Motor neuron (in vitro differentiated cells): ENCODE data around the gene PNPLA6. TPM values are rescaled to one million over a fixed set of nuclear protein-coding genes. Genes with fewer than 3 reads are reported as not detected.

Source experiments
- ATAC-seq, 8 experiments: fragments of 200-7000 bp; cut with Tn5 transposase; replicated peaks in 6 of 8; 2 replicates each; pipeline ENCODE4 v1.8.0; 2021; ENCODE audit warnings: mild to moderate bottlenecking in 8 of 8, moderate library complexity in 8 of 8
- H3K27ac ChIP-seq, 2 donors: fragments of 250-450 bp; sonication (Bioruptor Pico); 2 replicates each; pipeline ENCODE4 v1.9.0; 2021; ENCODE audit warnings: antibody characterized with exemption in 2 of 2, mild to moderate bottlenecking in 2 of 2, moderate library complexity in 1 of 2
- H3K4me1 ChIP-seq, 2 donors: fragments of 250-450 bp; sonication (Bioruptor Pico); replicated peaks in 1 of 2; 2 replicates each; pipeline ENCODE4 v1.6.1; 2021; ENCODE audit warnings: antibody characterized with exemption in 2 of 2, mild to moderate bottlenecking in 2 of 2, moderate library complexity in 1 of 2
- H3K4me3 ChIP-seq, 5 donors: fragments of 250-450 bp; sonication (Bioruptor Pico); 2 replicates each; pipeline ENCODE4 v1.9.0; 2021; ENCODE audit warnings: antibody characterized with exemption in 5 of 5, mild to moderate bottlenecking in 5 of 5, moderate library complexity in 4 of 5
- WGBS, 10 experiments: fragments of 450-650 bp; shearing (Covaris generic); methylation state at CpG; one replicate each; pipeline ENCODE4 v1.0.0; 2022; 5-methylcytosine and 5-hydroxymethylcytosine counted together
- in situ Hi-C, 9 experiments: fragments of 400-800 bp; cut with MboI; loops; one replicate each; pipeline ENCODE4 v1.15.0; 2021; ENCODE audit warnings: low sequenced_read_pairs in 9 of 9, low pct_unique_long_range_greater_than_20kb in 2 of 9; ENCODE audit not compliant: unreplicated experiment in 9 of 9
- total RNA-seq, 8 experiments: library from RNA; unstranded; fragments of 300-600 nt; gene quantifications; 2 replicates each; pipeline versions ENCODE4 v1.2.3 to v1.2.4, GENCODE V29; 2022

Gene PNPLA6
- total RNA-seq, 8 experiments from 2014 or later, result 38.4 to 75.7 (median 49.0) TPM

DNA sequence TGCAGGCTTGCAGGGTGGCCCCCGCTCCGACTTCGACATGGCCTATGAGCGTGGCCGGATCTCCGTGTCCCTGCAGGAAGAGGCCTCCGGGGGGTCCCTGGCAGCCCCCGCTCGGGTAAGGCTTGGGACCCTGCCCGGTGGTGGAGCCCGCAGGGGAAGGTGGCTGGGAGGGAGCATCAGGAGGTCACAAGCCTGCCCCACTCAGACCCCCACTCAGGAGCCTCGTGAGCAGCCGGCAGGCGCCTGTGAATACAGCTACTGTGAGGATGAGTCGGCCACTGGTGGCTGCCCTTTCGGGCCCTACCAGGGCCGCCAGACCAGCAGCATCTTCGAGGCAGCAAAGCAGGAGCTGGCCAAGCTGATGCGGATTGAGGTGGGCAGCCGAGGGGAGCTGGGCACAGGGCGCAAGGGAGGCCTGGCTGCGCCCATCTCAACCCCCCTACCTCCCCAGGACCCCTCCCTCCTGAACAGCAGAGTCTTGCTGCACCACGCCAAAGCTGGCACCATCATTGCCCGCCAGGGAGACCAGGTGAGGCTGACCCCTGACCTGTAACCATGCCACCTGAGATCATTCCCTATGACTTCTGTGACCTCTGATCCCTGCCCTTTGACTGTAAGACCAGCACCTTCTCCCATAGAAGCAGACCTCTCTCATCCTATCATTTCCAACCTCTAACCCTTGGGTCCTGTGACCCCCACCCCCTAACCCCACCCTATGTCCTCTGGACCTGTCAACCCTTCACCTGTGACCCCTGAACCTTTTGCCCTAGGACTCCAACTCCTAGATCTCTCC is 7.2 kb downstream of the PNPLA6 start:
- WGBS, 10 experiments, result 86 to 97% (median 93%) methylated on average over 3 to 8 of the region's 24 CpGs; no CpG with 5 or more reads in 7 of the 10 experiments
- ATAC-seq, result no peak
- Histone ChIP-seq H3K4me1 (no peaks in the 10 kb centered on the region), H3K27ac (no peak overlapping the region), H3K4me3 (no peak overlapping the region)
- in situ Hi-C loops, result no loop called here

DNA sequence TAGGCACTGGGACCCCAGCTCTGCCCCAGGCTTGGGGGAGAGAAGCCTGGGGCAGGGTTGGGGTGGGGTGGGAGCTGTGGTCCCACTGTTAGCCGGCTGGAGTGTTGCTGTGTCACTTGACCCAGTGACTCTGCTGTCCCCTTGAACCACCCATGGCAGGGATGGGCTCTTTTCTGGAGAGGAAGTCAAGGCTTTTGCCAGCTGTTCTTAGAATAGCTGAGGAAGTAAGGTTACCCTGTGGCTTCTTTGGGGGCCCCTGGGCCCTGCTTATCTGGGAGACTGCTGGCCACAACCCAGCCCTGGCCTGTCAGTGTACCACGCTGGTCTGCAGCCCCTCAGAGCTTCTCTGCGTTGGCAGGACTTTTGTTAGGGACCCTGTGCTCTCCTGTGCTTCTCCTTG is 9.1 kb downstream of the PNPLA6 start:
- ATAC-seq, result no peak
- Histone ChIP-seq H3K4me1 (no peaks in the 10 kb centered on the region), H3K27ac (no peak overlapping the region), H3K4me3 (no peak overlapping the region)
- WGBS, 10 experiments, result 80 to 100% methylated on average over 1 to 2 of the region's 3 CpGs; no CpG with 5 or more reads in 8 of the 10 experiments
- in situ Hi-C loops, result no loop called here

DNA sequence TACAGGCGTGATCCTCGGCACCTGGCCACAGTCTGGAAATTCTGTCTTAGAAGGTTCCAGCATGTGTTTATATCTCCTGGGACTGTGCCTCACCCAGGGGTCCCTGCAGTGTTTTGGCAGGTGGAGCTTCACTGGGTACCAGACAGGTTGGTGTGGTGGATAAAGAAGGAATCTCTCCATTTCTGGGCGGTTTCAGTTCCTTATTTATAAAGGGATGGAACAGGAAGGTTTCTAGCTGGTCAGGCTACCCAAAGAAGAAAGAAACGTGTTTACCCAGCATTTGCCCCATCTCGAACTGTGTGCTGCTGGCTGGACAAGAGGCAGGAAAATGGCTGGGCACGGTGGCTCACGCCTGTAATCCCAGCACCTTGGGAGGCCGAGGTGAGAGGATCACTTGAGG is 9.8 kb downstream of the PNPLA6 start:
- 60 to 100% (median 80%) methylated on average over 1 to 6 of the region's 8 CpGs; no CpG with 5 or more reads in 4 of the 10 experiments for WGBS, 10 experiments
- H3K4me3 ChIP-seq, result no peak overlapping the region
- no peak for ATAC-seq
- no peaks in the 10 kb centered on the region for H3K4me1 ChIP-seq
- in situ Hi-C loops, result no loop called here
- H3K27ac ChIP-seq, result no peak overlapping the region

DNA sequence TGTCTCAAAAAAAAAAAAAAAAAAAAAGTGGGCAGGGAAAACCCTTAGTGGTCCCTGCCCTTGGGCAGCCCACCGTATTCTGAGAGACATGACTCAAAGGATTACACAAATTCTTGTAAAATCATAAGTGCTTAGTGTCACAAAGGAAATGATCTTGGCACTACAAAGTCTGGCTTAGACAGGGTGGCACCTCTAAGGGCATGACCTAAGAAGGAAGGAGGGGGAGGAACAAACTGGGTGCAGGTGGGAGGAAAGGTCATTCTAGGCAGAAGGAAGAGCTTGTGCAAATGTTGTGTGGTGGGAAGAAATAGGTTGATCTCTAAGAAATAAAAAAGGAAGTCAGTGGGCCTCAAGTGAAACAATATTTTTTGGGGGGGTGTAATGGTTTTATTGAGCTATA is 10.4 kb downstream of the PNPLA6 start:
- no peak for ATAC-seq
- Histone ChIP-seq H3K4me1 (no peaks in the 10 kb centered on the region), H3K27ac (no peak overlapping the region), H3K4me3 (no peak overlapping the region)
- 38 to 100% (median 100%) methylated on average over 1 of the region's 1 CpG; no CpG with 5 or more reads in 4 of the 10 experiments for WGBS, 10 experiments
- in situ Hi-C loops, result no loop called here

DNA sequence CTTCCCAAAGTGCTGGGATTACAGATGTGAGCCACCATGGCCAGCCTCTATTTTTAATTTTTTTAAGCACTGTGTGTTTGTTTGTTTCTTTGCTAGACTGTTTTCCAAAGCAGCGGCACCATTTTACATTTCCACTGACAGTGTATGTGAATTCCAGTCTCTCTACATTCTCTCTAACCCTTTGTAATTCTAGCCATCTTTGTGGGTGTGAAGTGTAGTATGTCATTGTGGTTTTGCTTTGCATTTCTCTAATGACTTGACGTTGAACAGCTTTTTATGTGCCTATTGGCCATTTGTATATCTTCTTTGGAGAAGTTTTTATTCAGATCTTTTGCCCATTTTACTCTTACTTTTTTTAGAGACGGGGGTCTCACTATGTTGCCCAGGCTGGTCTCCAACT is 11.6 kb downstream of the PNPLA6 start:
- ATAC-seq, result no peak
- no peak overlapping the region for H3K4me3 ChIP-seq
- H3K4me1 ChIP-seq, result no peaks in the 10 kb centered on the region
- 38 to 100% (median 82%) methylated on average over 1 to 3 of the region's 3 CpGs; no CpG with 5 or more reads in 2 of the 10 experiments for WGBS, 10 experiments
- in situ Hi-C loops, result no loop called here
- H3K27ac ChIP-seq, result no peak overlapping the region

DNA sequence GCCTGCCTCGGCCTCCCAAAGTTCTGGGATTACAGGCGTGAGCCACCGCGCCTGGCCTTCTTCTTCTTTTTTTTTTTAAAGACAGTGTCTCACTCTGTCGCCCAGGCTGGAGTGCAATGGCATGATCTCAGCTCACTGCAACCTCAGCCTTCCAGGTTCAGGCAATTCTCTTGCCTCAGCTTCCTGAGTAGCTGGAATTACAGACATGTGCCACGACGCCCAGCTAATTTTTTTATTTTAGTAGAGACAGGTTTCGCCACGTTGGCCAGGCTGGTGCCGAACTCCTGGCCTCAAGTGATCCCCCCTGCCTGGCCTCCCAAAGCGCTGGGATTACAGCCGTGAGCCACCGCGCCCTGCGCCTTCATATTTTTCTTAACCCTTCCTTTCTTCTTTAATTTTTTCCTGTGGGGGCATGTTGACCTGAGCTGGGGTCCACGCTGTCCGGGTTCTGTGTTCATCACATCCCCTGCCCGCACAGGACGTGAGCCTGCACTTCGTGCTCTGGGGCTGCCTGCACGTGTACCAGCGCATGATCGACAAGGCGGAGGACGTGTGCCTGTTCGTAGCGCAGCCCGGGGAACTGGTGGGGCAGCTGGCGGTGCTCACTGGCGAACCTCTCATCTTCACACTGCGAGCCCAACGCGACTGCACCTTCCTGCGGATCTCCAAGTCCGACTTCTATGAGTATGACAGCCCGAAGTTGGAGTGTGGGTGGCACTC is 14.1 kb downstream of the PNPLA6 start:
- H3K4me1 ChIP-seq, result no peaks in the 10 kb centered on the region
- no peak overlapping the region for H3K27ac ChIP-seq
- 70 to 100% (median 100%) methylated on average over 1 to 10 of the region's 36 CpGs; no CpG with 5 or more reads in 3 of the 10 experiments for WGBS, 10 experiments
- ATAC-seq, result no peak
- in situ Hi-C loops, result loop anchor here in 1 of 9 experiments (25.0 kb wide), 2 partner anchors 113 to 263 kb away; partner anchors contain the start of gene RETN
- H3K4me3 ChIP-seq, result no peak overlapping the region

DNA sequence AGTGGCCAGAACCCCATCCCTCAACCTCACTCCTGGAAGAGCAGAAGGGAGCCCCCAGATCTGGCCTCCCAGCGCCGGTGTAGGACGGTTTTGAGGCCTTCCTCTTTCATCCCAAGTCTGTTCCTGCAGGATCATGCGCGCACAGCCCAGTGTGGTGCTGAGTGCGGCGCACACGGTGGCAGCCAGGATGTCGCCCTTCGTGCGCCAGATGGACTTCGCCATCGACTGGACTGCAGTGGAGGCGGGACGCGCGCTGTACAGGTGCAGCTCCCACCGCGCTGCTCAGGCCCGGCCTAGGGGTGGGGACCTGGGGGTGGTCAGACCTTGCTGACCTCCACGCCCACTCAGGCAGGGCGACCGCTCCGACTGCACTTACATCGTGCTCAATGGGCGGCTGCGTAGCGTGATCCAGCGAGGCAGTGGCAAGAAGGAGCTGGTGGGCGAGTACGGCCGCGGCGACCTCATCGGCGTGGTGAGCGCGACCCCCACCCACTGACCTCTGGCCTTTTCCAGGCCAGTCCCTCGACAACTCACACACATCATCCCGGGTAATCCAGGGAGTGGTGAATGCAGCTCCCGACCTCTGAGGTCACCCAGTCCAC is 14.8 kb downstream of the PNPLA6 start:
- in situ Hi-C loops, result loop anchor here in 1 of 9 experiments (25.0 kb wide), 2 partner anchors 112 to 262 kb away; partner anchors contain the start of gene RETN
- H3K4me3 ChIP-seq, result no peak overlapping the region
- no peaks in the 10 kb centered on the region for H3K4me1 ChIP-seq
- WGBS, 10 experiments, result 80 to 100% methylated on average over 3 to 6 of the region's 41 CpGs; no CpG with 5 or more reads in 8 of the 10 experiments
- no peak overlapping the region for H3K27ac ChIP-seq
- no peak for ATAC-seq

DNA sequence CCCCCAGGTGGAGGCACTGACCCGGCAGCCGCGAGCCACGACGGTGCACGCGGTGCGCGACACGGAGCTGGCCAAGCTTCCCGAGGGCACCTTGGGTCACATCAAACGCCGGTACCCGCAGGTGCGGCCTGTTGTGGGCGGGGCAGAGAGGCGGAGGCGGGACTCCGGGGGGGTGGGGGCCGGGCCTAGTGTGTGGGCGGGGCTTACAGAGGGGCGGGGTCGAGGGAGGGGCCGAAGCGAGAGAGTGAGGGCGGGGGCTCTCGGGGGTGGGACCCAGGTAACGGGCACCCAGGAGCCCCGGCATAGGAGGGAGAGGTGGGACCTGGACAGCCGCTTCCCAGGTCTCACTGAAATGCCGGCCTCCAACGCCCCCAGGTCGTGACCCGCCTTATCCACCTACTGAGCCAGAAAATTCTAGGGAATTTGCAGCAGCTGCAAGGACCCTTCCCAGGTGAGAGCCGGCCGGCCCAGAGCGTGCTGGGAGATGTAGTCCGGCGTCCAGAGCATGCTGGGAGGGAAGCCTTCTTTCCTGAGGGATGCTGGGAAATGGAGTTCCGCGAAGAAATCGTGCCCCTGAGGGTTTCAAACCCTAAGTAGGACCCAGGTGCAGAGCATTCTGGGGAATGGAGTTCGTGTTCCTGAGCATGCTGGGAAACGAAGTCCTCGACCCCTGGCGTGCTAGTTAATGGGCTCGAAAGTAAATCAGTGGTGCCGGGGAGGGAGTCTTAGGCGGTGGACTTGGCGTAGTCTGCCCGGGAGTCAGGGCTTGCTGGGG is 15.7 kb downstream of the PNPLA6 start:
- 10 to 37% (median 28%) methylated on average over 2 to 12 of the region's 51 CpGs; no CpG with 5 or more reads in 4 of the 10 experiments for WGBS, 10 experiments
- in situ Hi-C loops, result loop anchor here in 1 of 9 experiments (25.0 kb wide), 2 partner anchors 111 to 261 kb away; partner anchors contain the start of gene RETN
- no peaks in the 10 kb centered on the region for H3K4me1 ChIP-seq
- H3K4me3 ChIP-seq, result peak overlapping the region; percentile 15 to 26 (median 19)
- H3K27ac ChIP-seq, result no peak overlapping the region
- ATAC-seq, result peak in 7 of 8 experiments; percentile 48 to 97 (median 94)

DNA sequence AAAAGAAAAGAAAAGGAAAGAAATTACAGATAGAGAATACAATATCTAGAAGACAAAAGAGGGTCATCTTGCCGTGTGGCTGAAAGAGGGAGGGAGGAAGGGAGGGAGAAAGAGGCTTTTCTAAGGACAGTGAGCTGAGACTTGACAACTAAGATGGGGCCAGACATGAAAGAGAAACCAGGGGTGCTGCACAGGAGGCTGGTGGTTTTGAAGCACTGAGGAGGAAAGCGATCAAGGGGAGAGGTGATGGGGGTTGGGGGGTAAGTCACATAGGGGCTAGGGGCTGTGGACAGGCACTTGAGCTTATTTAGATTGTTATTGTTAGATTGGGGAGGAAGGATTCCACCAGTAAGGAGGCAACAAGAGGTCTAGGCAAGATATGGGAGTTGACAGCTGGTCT is 17.3 kb downstream of the PNPLA6 start:
- no peak for ATAC-seq
- in situ Hi-C loops, result loop anchor here in 1 of 9 experiments (25.0 kb wide), 2 partner anchors 110 to 260 kb away; partner anchors contain the start of gene RETN
- 22 to 100% (median 88%) methylated on average over 1 to 2 of the region's 2 CpGs; no CpG with 5 or more reads in 2 of the 10 experiments for WGBS, 10 experiments

DNA sequence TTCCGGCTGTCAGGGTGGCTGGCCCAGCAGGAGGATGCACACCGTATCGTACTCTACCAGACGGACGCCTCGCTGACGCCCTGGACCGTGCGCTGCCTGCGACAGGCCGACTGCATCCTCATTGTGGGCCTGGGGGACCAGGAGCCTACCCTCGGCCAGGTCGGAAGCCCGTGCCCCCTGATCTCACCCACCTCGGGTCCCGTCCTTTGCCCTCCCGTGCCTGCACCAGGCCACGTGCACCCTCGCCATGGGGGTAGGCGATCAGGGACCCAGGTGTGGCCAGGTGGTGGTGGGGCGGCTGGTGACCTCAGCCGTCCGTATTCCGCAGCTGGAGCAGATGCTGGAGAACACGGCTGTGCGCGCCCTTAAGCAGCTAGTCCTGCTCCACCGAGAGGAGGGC is 19.0 kb downstream of the PNPLA6 start:
- H3K4me3 ChIP-seq, result no peak overlapping the region
- no peak for ATAC-seq
- no peak overlapping the region for H3K27ac ChIP-seq
- in situ Hi-C loops, result loop anchor here in 1 of 9 experiments (25.0 kb wide), 2 partner anchors 108 to 258 kb away; partner anchors contain the start of gene RETN
- 93% methylated on average over 9 of the region's 28 CpGs; no CpG with 5 or more reads in 9 of the 10 experiments for WGBS, 10 experiments
- no peaks in the 10 kb centered on the region for H3K4me1 ChIP-seq

More for the DNA sequence above, 17.3 kb downstream of the PNPLA6 start:
- H3K4me1 ChIP-seq, result no peaks in the 10 kb centered on the region
- H3K27ac ChIP-seq, result no peak overlapping the region
- H3K4me3 ChIP-seq, result no peak overlapping the region

DNA sequence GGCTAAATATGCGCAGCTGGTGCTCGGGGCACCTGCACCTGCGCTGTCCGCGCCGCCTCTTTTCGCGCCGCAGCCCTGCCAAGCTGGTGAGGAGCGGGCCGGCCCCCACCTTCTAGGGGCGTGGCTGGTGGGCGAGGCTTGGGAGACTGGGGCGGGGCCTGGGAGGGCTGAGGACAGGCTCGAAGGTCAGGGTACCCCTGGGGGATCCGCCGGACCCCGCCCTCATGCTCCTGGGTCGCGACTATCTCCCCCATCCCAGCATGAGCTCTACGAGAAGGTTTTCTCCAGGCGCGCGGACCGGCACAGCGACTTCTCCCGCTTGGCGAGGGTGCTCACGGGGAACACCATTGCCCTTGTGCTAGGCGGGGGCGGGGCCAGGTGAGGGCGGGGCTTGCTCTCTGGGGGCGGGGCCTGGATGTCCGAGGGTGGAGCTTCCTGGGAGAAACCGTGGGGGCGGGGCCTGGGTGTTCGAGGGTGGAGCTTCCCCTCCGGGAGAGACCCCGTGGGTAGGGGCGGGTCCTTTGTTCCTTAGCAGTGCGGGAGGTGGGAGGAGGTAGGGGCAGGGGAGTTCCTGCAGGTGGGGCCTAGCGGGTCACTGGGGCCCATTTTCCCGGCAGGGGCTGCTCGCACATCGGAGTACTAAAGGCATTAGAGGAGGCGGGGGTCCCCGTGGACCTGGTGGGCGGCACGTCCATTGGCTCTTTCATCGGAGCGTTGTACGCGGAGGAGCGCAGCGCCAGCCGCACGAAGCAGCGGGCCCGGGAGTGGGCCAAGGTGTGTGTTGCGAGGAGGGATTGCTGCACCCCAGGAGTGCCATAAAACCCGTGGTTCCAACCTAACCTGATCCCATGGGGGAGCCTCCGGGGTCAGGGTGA is 19.7 kb downstream of the PNPLA6 start:
- Histone ChIP-seq H3K27ac (no peak overlapping the region), H3K4me1 (no peaks in the 10 kb centered on the region), H3K4me3 (no peak overlapping the region)
- WGBS, 10 experiments, result 79 to 100% (median 90%) methylated on average over 1 to 6 of the region's 62 CpGs; no CpG with 5 or more reads in 7 of the 10 experiments
- ATAC-seq, result peak in 1 of 8 experiments; percentile 18
- in situ Hi-C loops, result loop anchor here in 1 of 9 experiments (25.0 kb wide), 2 partner anchors 107 to 257 kb away; partner anchors contain the start of gene RETN
